ENCODE measurements around the gene RNF213.
A peak's percentile ranks its signal among the peaks of the same experiment; 100 is the strongest.

Gene RNF213

DNA sequence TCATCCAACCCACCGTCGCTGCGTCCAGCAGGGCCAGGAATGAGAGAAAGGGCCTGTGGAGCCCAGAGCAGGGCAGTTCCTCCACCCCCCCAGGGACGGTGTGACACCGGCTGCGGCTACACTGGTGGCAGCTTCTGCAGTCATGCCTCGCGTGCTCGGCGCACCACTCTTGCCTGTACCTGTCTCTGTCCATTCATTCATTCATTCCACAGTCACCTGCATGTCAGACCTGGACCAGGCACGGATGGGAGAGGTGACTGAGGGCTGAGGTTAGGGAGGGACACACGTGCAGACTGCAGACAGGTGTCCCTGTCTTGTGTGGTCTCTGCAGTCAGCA, 181.6 kb downstream of the RNF213 start:
- no peak for DNase-seq

DNA sequence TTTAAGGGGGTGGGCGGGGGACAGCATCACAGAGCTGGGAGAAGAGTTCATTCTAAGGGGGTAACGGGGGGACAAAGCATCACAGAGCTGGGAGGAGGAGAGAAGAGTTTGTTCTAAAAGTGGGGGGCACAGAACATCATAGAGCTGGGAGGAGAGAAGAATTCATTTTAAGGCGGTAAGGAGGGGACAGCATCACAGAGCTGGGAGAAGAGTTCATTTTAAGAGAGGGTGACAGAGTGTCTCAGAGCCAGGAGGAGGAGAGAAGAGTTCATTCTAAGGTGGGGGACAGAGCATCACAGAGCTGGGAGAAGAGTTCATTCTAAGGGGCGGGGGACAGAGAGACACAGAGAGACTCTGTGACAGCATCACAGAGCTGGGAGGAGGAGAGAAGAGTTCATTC, 182.1 kb downstream of the RNF213 start:
- DNase-seq: no peak

GRCh38 chr17:80443498-80443897, 182.8 kb downstream of the RNF213 start:
- DNase-seq: no peak

GRCh38 chr17:80443916-80444643, 183.4 kb downstream of the RNF213 start:
- DNase-seq: no peak

DNA sequence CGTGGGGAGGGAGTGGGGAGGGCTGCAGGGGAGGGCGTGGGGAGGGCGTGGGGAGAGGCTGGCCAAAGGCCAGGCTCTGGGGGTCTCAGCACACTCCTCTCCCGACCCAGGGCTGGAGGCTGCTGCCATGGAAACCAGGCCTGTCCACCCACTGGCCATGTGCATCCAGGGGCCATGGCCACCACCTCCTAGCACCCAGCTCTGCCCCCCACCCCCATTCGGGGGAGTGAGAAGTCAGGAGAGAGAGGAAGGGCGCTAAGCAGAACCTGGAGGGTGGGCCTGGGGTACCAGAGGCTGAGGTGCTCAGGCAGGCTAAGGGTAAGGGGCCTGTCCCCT, 184.0 kb downstream of the RNF213 start:
- no peak for DNase-seq

DNA sequence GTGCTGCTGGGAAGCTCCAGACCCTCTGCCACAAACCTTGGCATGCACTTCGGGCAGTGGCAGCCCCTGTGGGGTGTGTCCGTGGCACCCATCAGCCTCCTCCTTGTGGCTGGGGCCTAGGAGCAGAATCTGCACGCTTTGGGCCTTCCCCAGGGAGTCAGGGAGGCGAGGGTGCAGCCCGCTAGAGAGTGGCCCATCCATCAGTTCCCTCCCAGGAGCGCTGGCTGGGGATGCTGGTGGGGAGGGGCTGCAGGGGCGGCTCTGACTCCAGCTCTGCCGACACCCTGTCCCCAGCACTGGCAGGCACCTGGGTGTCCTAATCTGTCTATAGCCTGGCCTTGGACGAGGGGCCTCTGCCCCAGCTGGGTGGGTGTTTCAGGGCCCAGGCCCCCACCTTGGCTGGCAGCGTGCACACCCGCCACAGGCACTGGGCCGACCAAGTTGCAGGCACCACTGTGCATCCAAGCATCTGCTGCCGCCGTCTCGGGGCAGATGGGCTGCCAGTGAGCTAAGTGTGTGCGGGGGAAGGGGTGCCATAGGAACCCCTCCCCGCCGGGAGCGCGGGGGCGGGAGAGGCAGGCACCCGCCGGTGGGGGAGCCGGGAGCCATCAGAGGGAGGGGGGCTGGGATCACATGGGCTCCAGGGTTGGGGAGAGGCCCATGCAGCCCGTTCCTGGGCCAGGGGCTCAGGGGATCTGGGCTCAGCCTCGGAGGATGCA, 184.5 kb downstream of the RNF213 start:
- peak in 1 of 2 donors; percentile 27 for DNase-seq

GRCh38 chr17:80445726-80446110, 185.1 kb downstream of the RNF213 start:
- DNase-seq: no peak

DNA sequence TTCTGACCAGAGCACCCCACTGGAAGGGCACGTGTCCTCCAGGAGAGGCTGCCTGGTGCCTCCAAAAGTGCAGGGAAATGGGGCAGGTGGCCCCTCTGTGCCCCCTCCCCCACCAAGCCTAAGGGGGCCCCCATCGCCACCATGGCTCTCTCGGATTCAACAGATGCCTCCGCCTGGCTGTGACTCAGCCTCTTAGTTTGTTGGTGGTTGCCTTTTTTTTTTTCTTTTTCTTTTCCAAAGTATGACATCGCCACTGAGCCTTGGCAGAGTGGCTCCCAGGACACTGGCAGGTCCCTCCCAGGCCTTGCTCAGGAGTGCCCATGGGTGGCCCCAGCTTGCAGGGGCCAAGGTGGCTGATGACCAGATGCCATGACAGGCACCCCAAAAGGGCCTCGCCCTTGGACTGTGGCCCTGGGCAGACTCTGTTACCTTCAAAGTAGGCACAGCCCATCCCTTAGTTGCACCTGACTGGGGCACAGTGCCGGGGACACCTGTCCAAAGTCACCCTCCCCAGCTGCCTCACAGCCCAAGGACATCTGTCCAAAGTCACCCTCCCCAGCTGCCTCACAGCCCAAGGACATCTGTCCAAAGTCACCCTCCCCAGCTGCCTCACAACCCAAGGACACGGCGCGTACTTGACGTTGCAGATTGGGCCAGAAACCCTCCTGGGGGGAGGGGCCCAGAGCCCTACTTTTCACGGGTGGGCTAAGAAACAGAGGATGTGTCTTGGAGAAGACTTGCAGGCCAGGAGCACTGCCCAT, 186.2 kb downstream of the RNF213 start:
- DNase-seq: no peak

- DNase-seq: no peak
These were observed 187.1 kb downstream of the RNF213 start for GRCh38 chr17:80447790-80448189.
